Keratinocyte (primary cell): ENCODE results near the gene DRC1. TPM values are rescaled to one million over a fixed set of nuclear protein-coding genes. Genes with fewer than 3 reads are reported as not detected.

Experiments
- DNase-seq: peaks from one replicate; pipeline ENCODE4 v3.0.0-alpha.2; 2011; ENCODE audit warnings: low read depth, missing footprints, low spot score
- FAIRE-seq: peaks from 2 replicates; lab custom pipeline; 2011; peaks lifted over from hg19 to GRCh38; lab: Jason Lieb, UNC
- H2AFZ ChIP-seq: 2 replicates; pipeline ENCODE4 v1.6.0; 2012; ENCODE audit warnings: low read length, control low read depth, inconsistent platforms; ENCODE audit not compliant: control insufficient read depth
- H3K27ac ChIP-seq: 2 replicates; pipeline ENCODE4 v1.5.1; 2011; ENCODE audit warnings: low read length; ENCODE audit not compliant: control insufficient read depth, insufficient read depth
- H3K27me3 ChIP-seq: 3 replicates; pipeline ENCODE4 v1.6.0; 2011; ENCODE audit warnings: low read length; ENCODE audit not compliant: control insufficient read depth, insufficient read depth; ENCODE audit errors: extremely low read depth
- H3K36me3 ChIP-seq, 2 experiments: 2 replicates in 1 of 2; 3 replicates in 1 of 2; pipeline ENCODE4 v1.5.1; 2011; ENCODE audit warnings: low read length in 2 of 2, mild to moderate bottlenecking in 1 of 2; ENCODE audit not compliant: control insufficient read depth in 2 of 2, insufficient read depth in 2 of 2; ENCODE audit errors: extremely low read depth in 1 of 2
- H3K4me1 ChIP-seq: 3 replicates; pipeline ENCODE4 v1.5.1; 2011; ENCODE audit warnings: low read length; ENCODE audit not compliant: control insufficient read depth, insufficient read depth; ENCODE audit errors: extremely low read depth
- H3K4me2 ChIP-seq: 3 replicates; pipeline ENCODE4 v1.6.0; 2011; ENCODE audit warnings: low read depth, low read length; ENCODE audit not compliant: control insufficient read depth, insufficient read depth; ENCODE audit errors: extremely low read depth
- H3K4me3 ChIP-seq, 3 experiments: fragments of 200-600 bp in 1 of 3; sonication (generic) in 1 of 3; 2 replicates in 2 of 3; 3 replicates in 1 of 3; pipeline ENCODE4 v1.5.1; 2011 to 2016; ENCODE audit warnings: low read length in 3 of 3, mild to moderate bottlenecking in 3 of 3, control low read depth in 2 of 3, inconsistent platforms in 1 of 3, low read depth in 1 of 3, mixed read lengths in 1 of 3, mixed run types in 1 of 3, moderate library complexity in 1 of 3; ENCODE audit not compliant: control insufficient read depth in 2 of 3, insufficient read depth in 2 of 3; ENCODE audit errors: extremely low read depth in 1 of 3
- H3K79me2 ChIP-seq: 2 replicates; pipeline ENCODE4 v1.6.0; 2012; ENCODE audit warnings: low read length; ENCODE audit not compliant: control insufficient read depth, insufficient read depth
- H3K9ac ChIP-seq: 3 replicates; pipeline ENCODE4 v1.6.0; 2011; ENCODE audit warnings: low read length; ENCODE audit not compliant: control insufficient read depth, insufficient read depth; ENCODE audit errors: extremely low read depth
- H3K9me1 ChIP-seq: 3 replicates; pipeline ENCODE4 v1.6.0; 2011; ENCODE audit warnings: low read length; ENCODE audit not compliant: control insufficient read depth, insufficient read depth; ENCODE audit errors: extremely low read depth
- H3K9me3 ChIP-seq: 2 replicates; pipeline ENCODE4 v1.5.1; 2012; ENCODE audit warnings: low read depth, low read length; ENCODE audit not compliant: control insufficient read depth
- H4K20me1 ChIP-seq: 3 replicates; pipeline ENCODE4 v1.6.0; 2011; ENCODE audit warnings: low read length; ENCODE audit not compliant: control insufficient read depth, insufficient read depth; ENCODE audit errors: extremely low read depth
- CTCF ChIP-seq, 3 experiments: IDR thresholded peaks in 1 of 3; conservative IDR thresholded peaks in 1 of 3; optimal IDR thresholded peaks in 1 of 3; 2 replicates in 2 of 3; 3 replicates in 1 of 3; pipeline versions ENCODE3 to v1.5.1; 2011; ENCODE audit warnings: low read length in 3 of 3, mild to moderate bottlenecking in 3 of 3, moderate library complexity in 2 of 3, control low read depth in 1 of 3, inconsistent platforms in 1 of 3; ENCODE audit not compliant: insufficient read depth in 2 of 3; ENCODE audit errors: extremely low read depth in 1 of 3
- EZH2 ChIP-seq: IDR thresholded peaks from one replicate; pipeline ENCODE4 v1.6.1; 2012; ENCODE audit warnings: inconsistent platforms, mild to moderate bottlenecking, low read length, moderate library complexity
- dilution Hi-C: fragments of 300-500 bp; cut with MboI; formaldehyde crosslinking; loops from one replicate; pipeline ENCODE4 v1.7.0; 2020; ENCODE audit warnings: low sequenced_read_pairs; ENCODE audit not compliant: extremely low pct_ligation_motif_present
- polyA plus RNA-seq, 5 experiments: library from polyadenylated mRNA; depleted of rRNA in 3 of 5; stranded (reverse) in 3 of 5; stranded (forward) in 1 of 5; unstranded in 1 of 5; fragments of >200 nt; gene quantifications; 1 replicate in 1 of 5; 2 replicates in 3 of 5; 3 replicates in 1 of 5; pipeline versions ENCODE4 v1.2.1 to v1.2.3, GENCODE V29; 2011 to 2012; ENCODE audit warnings: missing spikeins in 2 of 5, low read depth in 1 of 5, low replicate concordance in 1 of 5

Gene DRC1
- polyA plus RNA-seq, 1 donor (not counting 4 experiments of a cell fraction or from before 2014, with no cell fraction given) = not detected

GRCh38 chr2:26414311-26414710 is 12.6 kb downstream of the DRC1 start:
- Histone ChIP-seq H3K27ac (no peak overlapping the region), H4K20me1 (no peaks in the 10 kb centered on the region), H3K27me3 (no peaks in the 10 kb centered on the region), H3K4me2 (no peak overlapping the region), H3K4me3 (no peak overlapping the region), H3K9me1 (no peaks in the 10 kb centered on the region), H3K9me3 (no peaks in the 10 kb centered on the region), H3K79me2 (no peaks in the 10 kb centered on the region), H3K4me1 (no peaks in the 10 kb centered on the region), H3K36me3 (no peaks in the 10 kb centered on the region), H3K9ac (no peak overlapping the region), H2AFZ (no peak overlapping the region)
- DNase-seq = no peak
- dilution Hi-C loops = no loop called here
- FAIRE-seq = no peak
- no peak for TF ChIP-seq EZH2
- TF ChIP-seq CTCF (optimal IDR thresholded peaks at IDR 0.05 in 1 of 3, IDR thresholded peaks at IDR 0.05 in 1 of 3, conservative IDR thresholded peaks at IDR 0.05 in 1 of 3; ENCODE audit: extremely low read depth in 1 of 3, insufficient read depth in 2 of 3, low read length in 3 of 3) = no peak

- no peaks in the 10 kb centered on the region for H3K9me1 ChIP-seq
- FAIRE-seq (no peak), DNase-seq (no peak)
- no peak overlapping the region for H2AFZ ChIP-seq
- dilution Hi-C loops = no loop called here
- H3K4me1 ChIP-seq = no peaks in the 10 kb centered on the region
- H3K9me3 ChIP-seq = no peaks in the 10 kb centered on the region
- no peaks in the 10 kb centered on the region for H3K36me3 ChIP-seq
- H3K9ac ChIP-seq = no peak overlapping the region
- H3K4me2 ChIP-seq = no peak overlapping the region
- H3K79me2 ChIP-seq = no peaks in the 10 kb centered on the region
- no peaks in the 10 kb centered on the region for H4K20me1 ChIP-seq
- H3K27ac ChIP-seq = no peak overlapping the region
- H3K4me3 ChIP-seq = no peak overlapping the region
- H3K27me3 ChIP-seq = no peaks in the 10 kb centered on the region
- TF ChIP-seq EZH2 (no peak), CTCF (optimal IDR thresholded peaks at IDR 0.05 in 1 of 3, IDR thresholded peaks at IDR 0.05 in 1 of 3, conservative IDR thresholded peaks at IDR 0.05 in 1 of 3; ENCODE audit: extremely low read depth in 1 of 3, insufficient read depth in 2 of 3, low read length in 3 of 3) (no peak)
Observed at GRCh38 chr2:26421961-26422360, 20.2 kb downstream of the DRC1 start.
